ENCODE measurements around the gene WEE1.

The WEE1 gene

DNA sequence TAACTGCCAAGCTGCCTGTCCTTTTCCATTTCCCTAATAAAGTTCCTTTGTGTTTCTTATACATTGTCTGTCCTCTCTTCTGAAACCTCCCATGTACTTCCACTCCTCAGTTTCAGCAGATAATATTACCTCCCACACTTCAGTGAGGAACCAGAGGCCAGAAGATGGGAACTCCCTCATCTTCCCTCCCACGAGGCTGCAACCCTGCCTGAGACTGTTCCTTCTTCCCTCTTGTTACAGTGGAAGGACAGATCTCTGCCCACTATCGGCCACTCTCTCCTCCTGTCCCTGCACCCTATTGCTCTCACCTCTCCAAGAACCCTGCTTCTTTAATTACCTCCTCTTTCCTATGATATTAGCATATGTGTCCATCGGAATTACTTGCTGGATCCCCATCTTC is 52.3 kb downstream of the WEE1 start:
- no peak for DNase-seq

DNA sequence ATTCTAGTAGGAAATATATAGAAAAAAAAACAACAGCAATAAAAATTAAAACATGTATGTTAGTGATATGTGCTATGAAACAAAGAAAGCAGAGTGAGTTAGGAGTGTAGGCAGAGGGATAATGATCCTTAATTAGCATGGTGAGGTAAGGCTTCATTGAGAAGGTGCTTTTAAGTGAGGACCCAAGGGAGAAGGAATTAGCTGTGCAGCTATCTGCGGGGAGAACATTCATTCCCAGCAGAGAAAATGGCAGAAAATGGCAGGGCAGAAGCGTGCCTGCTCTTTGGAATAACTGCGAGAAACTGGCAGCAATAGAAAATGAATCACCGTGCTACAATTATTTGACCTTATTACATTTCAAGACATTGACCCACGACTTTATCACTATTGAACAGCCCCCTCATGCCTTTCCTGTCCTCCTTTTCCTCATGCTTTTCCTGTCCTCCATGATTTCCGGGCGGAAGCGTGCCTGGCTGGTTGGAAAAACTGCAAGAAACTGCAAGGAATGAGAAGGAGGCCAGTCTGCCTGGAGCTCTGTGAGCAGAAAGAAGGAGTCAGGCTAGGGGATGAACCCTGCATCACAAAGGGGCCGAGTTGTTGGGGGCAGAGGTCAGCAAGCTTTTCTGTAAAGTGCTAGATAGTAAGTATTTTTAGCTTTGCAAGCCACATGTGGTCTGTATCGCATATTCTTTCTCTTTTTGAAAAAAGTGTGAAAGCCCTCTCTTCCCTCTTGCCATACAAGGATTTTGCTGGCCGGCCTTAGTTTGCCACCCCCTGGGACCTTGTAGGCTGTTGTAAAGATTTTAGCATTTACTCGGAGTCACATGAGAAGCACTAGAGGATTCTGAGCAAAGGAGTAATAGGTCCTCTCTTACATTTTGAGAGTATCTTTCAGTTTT is 53.3 kb downstream of the WEE1 start:
- DNase-seq: no peak

DNA sequence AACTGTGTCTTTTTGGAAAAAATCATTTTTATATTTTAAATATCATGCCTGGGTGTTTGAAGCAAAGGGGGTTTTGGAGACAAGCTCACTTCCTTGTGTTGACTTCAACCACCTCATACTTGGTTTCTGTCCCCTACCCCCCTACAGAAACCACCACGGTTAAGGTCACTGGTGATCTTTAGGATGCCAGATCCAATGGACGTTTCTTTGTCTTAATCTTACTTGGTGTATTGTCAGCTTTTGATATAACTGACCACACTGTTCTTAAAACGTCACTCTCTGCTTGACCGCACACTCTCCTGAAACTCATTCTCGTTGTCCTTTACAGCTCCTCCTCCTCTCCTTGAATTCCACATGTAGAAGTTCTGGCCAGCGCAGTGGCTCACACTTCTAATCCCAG is 55.6 kb downstream of the WEE1 start:
- DNase-seq: no peak

DNA sequence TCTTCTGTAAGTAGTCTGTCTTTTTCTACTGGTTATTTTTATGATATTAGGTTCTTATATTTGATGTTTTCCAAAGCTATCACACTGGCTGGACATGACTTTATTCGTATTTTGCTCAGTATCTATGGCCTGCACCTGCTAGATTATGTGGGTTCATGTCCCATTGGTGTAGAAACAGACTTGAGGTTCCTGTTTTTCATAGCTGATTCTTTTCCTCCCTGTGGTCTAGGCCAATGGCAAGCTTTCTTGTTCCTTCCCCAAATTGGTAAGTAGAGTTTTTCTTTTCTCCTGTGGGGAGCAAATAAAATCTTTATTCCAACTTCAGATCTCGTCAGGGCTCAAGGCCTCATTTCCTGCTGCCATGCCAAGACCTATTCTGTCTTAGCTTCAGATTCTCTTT is 60.2 kb downstream of the WEE1 start:
- DNase-seq: no peak

DNA sequence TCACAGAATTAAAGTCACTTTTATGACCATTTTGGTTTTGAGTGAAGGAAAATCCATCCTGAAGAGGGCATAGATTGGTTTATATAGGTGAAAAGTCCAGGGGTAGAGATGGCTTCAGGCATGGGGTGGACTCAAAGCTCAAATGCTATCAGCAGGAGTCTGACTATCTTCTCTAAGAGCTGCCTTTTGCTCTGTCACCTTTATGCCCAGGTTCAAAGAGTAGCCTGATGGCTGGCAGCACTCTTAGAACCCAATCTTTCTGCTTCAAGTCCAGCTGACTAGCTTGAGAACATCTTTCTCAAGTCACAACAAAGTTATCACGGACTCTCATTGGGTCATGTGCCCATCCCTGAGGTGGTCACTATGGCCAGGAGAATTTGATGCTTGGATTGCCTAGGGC is 63.2 kb downstream of the WEE1 start:
- no peak for DNase-seq

DNA sequence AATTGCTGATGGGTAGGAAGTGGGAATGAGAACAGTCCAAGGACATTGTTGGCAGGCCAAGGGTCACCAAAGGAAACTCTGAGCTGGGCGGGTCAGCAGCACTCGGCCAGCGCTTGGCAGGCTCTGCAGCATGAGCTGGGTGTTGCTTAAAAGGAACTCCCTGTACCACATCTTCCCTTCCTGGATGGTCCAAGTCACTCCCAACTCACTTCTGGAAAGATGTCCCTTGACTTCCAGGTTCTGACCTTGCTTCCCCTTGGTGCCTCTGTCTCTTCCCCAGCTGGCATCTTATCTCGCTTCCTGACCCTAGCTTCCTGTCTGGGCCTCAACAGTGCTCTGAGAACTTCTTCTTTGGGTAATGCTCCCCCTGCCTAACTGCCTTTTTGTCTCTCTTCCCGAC is 65.6 kb downstream of the WEE1 start:
- no peak for DNase-seq
